ENCODE measurements around the gene GMCL2. TPM values are rescaled to one million over a fixed set of nuclear protein-coding genes. Genes with fewer than 3 reads are reported as not detected.

GMCL2 gene
- total RNA-seq, 1 experiment from 2014 or later, result not detected

- H3K27ac ChIP-seq (ENCODE audit: low read length), result no peak overlapping the region
- no peaks in the 10 kb centered on the region for H3K9me2 ChIP-seq (replicated peaks; ENCODE audit: low read length)
- BruUV-seq (replicated peaks), result no TSS peak
- H3K4me2 ChIP-seq (ENCODE audit: low read length), result no peak overlapping the region
- no peaks in the 10 kb centered on the region for H3K9me3 ChIP-seq (ENCODE audit: low read length)
- ATAC-seq, result peak; percentile 27
- no peaks in the 10 kb centered on the region for H3K4me1 ChIP-seq (ENCODE audit: insufficient read depth, low read length)
- CTCF ChIA-PET, result no interaction called here
- H4K20me1 ChIP-seq (ENCODE audit: low read length), result no peaks in the 10 kb centered on the region
- no peak overlapping the region for H2AFZ ChIP-seq (ENCODE audit: low read length)
- DNase-seq, result no peak
- no peak for TF ChIP-seq EZH2 (IDR thresholded peaks at IDR 0.05; ENCODE audit: low read length, unreplicated experiment)
- no peak for TF ChIP-seq EZH2phosphoT487 (IDR thresholded peaks at IDR 0.05; ENCODE audit: borderline replicate concordance, low read length)
- TF ChIP-seq CTCF (conservative IDR thresholded peaks at IDR 0.05; ENCODE audit: low read depth, low read length), result no peak
- intact Hi-C loops (cut with micrococcal nuclease), result no loop called here
- no peaks in the 10 kb centered on the region for H3K79me2 ChIP-seq (ENCODE audit: low read length)
- H3F3A ChIP-seq (ENCODE audit: low read length, unreplicated experiment), result no peaks in the 10 kb centered on the region
- POLR2A ChIA-PET (ENCODE audit: unreplicated experiment), result no interaction called here
- H3K36me3 ChIP-seq (ENCODE audit: low read depth, low read length), result peaks cover 23% of the 10 kb centered on the region
- no peaks in the 10 kb centered on the region for H3K27me3 ChIP-seq (ENCODE audit: low read length)
- H3K4me3 ChIP-seq (ENCODE audit: low read length), result no peak overlapping the region
- H3K9ac ChIP-seq (ENCODE audit: low read length), result no peak overlapping the region
Measured at GRCh38 chr5:178223196-178223773, 36.1 kb upstream of the GMCL2 start.

DNA sequence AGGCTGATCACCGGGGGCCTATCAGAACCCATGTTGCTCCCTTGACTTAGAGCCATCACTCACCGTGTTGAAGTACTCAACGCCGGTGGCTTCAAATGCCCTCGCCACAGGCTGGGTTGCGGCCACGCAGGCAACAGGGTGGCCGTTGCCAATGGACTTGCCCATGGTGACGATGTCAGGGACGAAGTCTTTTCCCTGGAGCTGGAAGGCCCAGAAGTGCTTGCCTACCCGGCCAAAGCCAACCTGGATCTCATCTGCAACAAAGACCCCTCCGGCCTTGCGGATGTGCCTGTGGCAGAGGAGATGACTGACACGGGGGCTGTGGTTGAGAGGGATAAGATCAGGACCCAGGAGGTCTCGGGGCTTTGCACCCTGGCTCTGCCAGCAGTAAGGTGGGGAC lies 35.1 kb upstream of the GMCL2 start:
- Histone ChIP-seq H2AFZ (ENCODE audit: low read length) (no peak overlapping the region), H3K79me2 (ENCODE audit: low read length) (no peaks in the 10 kb centered on the region), H3K4me2 (ENCODE audit: low read length) (no peak overlapping the region), H3K36me3 (ENCODE audit: low read depth, low read length) (peaks cover 14% of the 10 kb centered on the region; the same call in 1 of the 2 replicates), H3K27me3 (ENCODE audit: low read length) (no peaks in the 10 kb centered on the region), H3K27ac (ENCODE audit: low read length) (no peak overlapping the region), H3K9ac (ENCODE audit: low read length) (no peak overlapping the region), H3K4me3 (ENCODE audit: low read length) (no peak overlapping the region), H3F3A (ENCODE audit: low read length, unreplicated experiment) (no peaks in the 10 kb centered on the region), H3K9me2 (replicated peaks; ENCODE audit: low read length) (no peaks in the 10 kb centered on the region), H3K9me3 (ENCODE audit: low read length) (no peaks in the 10 kb centered on the region), H3K4me1 (ENCODE audit: insufficient read depth, low read length) (no peaks in the 10 kb centered on the region), H4K20me1 (ENCODE audit: low read length) (no peaks in the 10 kb centered on the region)
- DNase-seq (no peak), ATAC-seq (no peak)
- POLR2A ChIA-PET (ENCODE audit: unreplicated experiment), result no interaction called here
- intact Hi-C loops (cut with micrococcal nuclease), result no loop called here
- CTCF ChIA-PET, result no interaction called here
- TF ChIP-seq EZH2phosphoT487 (IDR thresholded peaks at IDR 0.05; ENCODE audit: borderline replicate concordance, low read length) (no peak), CTCF (conservative IDR thresholded peaks at IDR 0.05; ENCODE audit: low read depth, low read length) (no peak), EZH2 (IDR thresholded peaks at IDR 0.05; ENCODE audit: low read length, unreplicated experiment) (no peak)
- BruUV-seq (replicated peaks), result no TSS peak

DNA sequence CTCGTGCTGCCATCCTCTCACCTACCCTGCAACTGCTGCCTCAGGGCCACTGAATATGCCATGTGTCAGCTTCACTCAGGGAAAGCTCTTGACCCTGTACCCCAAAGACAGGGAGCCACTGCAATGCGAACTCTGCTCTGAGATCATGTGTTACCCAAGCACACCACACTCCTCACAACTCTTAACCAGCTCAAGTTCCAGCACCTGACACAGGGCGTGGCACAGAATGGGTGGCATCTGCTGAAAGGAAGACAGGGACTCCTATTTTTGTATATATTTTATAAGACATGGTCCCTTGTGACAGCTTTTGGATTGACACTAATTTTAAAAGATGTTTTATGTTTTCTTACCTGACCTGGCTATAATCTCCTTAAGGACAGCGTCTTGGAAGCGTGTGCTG lies 34.7 kb upstream of the GMCL2 start:
- Histone ChIP-seq H3K4me1 (ENCODE audit: insufficient read depth, low read length) (no peaks in the 10 kb centered on the region), H3K4me3 (ENCODE audit: low read length) (no peak overlapping the region), H3K27ac (ENCODE audit: low read length) (no peak overlapping the region), H3K9me3 (ENCODE audit: low read length) (no peaks in the 10 kb centered on the region), H3K36me3 (ENCODE audit: low read depth, low read length) (peaks cover 10% of the 10 kb centered on the region; the same call in 1 of the 2 replicates), H3K9ac (ENCODE audit: low read length) (no peak overlapping the region), H4K20me1 (ENCODE audit: low read length) (no peaks in the 10 kb centered on the region), H3K27me3 (ENCODE audit: low read length) (no peaks in the 10 kb centered on the region), H3K9me2 (replicated peaks; ENCODE audit: low read length) (no peaks in the 10 kb centered on the region), H3K4me2 (ENCODE audit: low read length) (no peak overlapping the region), H3K79me2 (ENCODE audit: low read length) (no peaks in the 10 kb centered on the region), H2AFZ (ENCODE audit: low read length) (no peak overlapping the region), H3F3A (ENCODE audit: low read length, unreplicated experiment) (no peaks in the 10 kb centered on the region)
- DNase-seq, result no peak
- CTCF ChIA-PET, result interaction anchor here (0.6 kb wide), 1 partner anchor 1409 kb away, joined by 3 read pairs; no protein-coding TSS in a partner anchor
- no peak for TF ChIP-seq EZH2 (IDR thresholded peaks at IDR 0.05; ENCODE audit: low read length, unreplicated experiment)
- TF ChIP-seq CTCF (conservative IDR thresholded peaks at IDR 0.05; ENCODE audit: low read depth, low read length), result no peak
- no peak for TF ChIP-seq EZH2phosphoT487 (IDR thresholded peaks at IDR 0.05; ENCODE audit: borderline replicate concordance, low read length)
- intact Hi-C loops (cut with micrococcal nuclease), result no loop called here
- POLR2A ChIA-PET (ENCODE audit: unreplicated experiment), result no interaction called here
- no TSS peak for BruUV-seq (replicated peaks)
- no peak for ATAC-seq
